ENCODE measurements around the gene C17orf50. TPM values are rescaled to one million over a fixed set of nuclear protein-coding genes. Genes with fewer than 3 reads are reported as not detected.
"Not testable (repeated sequence)": the region's sequence is repeated elsewhere in the genome, so short reads cannot be mapped to it uniquely, and the experiment has no call there.

The C17orf50 gene
- polyA plus RNA-seq, 3 donors: not detected

DNA sequence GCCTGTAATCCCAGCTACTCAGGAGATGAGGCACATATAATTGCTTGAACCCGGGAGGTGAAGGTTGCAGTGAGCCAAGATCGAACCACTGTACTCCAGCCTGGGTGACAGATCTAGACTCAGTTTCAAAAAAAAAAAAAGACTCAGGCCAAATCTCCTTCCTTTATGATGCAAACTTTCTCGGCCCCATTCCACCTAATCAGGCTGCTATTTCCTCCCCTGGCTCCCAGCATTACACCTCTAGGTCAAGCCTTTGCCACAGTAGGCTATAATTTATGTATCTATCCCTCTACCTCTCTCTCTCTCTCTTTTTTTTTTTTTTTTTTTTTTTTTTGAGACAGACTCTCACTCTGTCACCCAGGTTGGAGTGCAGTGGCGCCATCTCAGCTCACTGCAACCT, 9.1 kb upstream of the C17orf50 start:
- DNase-seq (ENCODE audit: low read depth in 3 of 3, low spot score in 2 of 3): not testable (repeated sequence)

DNA sequence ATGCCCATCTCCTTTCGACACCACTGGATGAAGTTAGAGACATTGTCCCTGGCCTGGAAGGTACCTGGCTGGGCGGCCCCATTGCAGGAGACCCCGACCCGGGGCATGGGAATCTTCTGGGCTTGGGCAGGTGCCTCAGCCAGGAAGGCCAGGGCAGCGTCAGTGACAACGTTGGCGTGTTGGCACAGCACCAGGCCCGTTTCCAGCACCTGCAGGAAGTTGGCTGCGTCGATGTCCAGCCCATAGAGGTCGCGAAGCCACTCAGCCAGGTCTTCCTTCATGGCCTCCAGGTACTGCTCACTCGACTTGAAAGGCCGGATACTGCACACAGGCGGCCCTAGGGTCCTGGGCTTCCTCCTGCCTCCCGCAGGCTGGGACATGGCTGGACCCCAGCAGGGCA, 8.2 kb upstream of the C17orf50 start:
- DNase-seq (ENCODE audit: low read depth in 3 of 3, low spot score in 2 of 3): no peak

- DNase-seq (ENCODE audit: low read depth in 3 of 3, low spot score in 2 of 3): no peak
Observed at GRCh38 chr17:35752945-35753764, 7.5 kb upstream of the C17orf50 start, which contains the start of gene GAS2L2. Gene GAS2L2 (minus strand): TSS chr17:35753239. CDS start chr17:35752850, 389 bp downstream.

DNA sequence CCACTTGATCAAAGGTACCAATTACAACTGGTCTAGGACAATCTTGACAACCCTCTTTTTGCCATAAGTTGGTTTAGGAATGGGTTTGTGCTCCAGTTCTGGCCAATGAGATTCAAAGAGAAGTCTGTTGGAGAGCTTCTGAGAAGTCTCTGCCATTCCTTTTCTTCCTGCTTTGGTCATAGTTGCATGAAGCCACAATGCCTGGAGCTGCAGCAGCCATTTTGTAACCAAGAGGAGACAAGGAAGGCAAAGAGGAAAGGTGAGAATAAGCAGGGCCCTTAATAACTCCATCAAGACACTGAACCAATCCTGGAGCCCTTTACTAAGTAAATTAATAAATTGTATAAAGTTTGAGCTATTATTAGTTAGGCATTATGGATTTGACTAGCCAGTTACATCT, 3.4 kb upstream of the C17orf50 start:
- DNase-seq (ENCODE audit: low read depth in 3 of 3, low spot score in 2 of 3): no peak

- no peak for DNase-seq (ENCODE audit: low read depth in 3 of 3, low spot score in 2 of 3)
Observed at GRCh38 chr17:35761601-35762000, 914 bp downstream of the C17orf50 start.

- no peak for DNase-seq (ENCODE audit: low read depth in 3 of 3, low spot score in 2 of 3)
Observed at GRCh38 chr17:35763767-35764122, 3.1 kb downstream of the C17orf50 start.

DNA sequence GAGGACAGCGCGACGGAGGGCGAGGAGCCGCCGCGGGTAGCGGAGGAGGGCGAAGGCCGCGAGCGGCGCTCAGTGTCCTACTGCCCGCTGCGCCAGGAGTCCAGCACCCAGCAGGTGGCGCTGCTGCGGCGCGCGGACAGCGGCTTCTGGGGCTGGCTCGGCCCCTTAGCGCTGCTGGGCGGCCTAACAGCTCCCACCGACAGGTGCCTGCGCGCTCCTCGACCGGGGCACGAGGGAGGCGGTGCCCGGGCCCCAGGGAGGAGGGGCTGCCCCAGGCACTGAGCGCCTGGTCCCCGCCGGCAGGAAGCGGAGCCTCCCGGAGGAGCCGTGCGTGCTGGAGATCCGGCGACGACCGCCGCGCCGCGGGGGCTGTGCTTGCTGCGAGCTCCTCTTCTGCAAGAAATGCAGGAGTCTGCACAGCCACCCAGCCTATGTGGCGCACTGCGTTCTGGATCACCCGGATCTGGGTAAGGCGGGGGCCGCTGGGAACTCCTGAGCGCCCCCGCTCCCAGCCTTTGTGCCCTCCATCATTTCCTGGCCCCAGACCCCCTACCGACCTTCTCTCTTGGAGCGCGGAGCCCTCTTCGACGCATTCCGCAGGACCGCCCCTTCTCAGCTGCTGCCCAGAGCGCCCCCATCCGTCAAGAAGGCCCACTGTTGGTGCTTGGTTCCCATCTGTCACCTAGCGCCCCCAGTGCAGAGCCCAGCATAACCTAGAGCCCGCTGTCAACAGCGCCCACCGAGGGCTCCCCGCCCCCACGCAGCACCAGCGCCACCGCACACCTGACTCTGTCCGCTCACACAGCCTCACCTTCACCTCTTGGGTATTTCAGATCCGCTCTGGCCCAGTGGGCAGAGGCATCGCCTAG, 3.7 kb downstream of the C17orf50 start:
- peak; percentile 74 to 85 (median 78) for DNase-seq (ENCODE audit: low read depth in 3 of 3, low spot score in 2 of 3)

GRCh38 chr17:35765086-35765710, 4.5 kb downstream of the C17orf50 start:
- DNase-seq (ENCODE audit: low read depth in 3 of 3, low spot score in 2 of 3): no peak

DNA sequence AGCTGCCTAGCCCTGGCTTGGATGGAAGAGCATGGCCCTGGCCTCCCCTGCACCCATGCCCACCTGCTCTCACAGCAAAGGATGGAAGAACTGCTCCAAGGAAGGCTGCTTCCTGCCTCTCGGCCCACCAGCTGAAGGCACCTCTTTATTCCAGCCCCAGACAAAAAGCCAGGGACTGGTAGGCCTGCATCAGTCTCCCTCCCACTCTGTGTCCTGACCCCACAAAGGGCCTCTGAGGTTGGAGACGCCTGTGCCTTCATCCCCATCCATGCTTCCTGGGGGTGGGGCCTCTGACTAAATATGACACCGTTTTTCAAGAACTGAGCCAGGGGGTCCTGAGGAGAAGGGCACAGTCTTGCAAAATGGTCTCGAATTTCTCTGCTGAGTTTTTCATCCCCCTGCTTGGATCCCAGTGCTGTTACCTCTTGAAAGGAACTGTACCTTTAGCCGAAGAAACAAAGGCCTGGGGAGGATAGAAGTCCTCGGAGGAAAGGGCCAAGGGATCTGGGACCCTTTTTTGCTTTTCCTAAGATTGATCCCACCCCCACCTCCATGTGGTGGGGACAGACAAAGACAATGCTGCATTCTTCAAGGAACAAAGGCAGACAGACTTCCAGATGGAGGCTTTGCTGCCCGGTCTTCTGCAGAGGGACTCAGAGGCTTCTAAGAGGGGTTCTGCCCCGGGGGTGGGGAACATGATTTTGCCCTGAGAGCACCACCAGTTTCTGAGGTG, 5.2 kb downstream of the C17orf50 start:
- DNase-seq (ENCODE audit: low read depth in 3 of 3, low spot score in 2 of 3): no peak

DNA sequence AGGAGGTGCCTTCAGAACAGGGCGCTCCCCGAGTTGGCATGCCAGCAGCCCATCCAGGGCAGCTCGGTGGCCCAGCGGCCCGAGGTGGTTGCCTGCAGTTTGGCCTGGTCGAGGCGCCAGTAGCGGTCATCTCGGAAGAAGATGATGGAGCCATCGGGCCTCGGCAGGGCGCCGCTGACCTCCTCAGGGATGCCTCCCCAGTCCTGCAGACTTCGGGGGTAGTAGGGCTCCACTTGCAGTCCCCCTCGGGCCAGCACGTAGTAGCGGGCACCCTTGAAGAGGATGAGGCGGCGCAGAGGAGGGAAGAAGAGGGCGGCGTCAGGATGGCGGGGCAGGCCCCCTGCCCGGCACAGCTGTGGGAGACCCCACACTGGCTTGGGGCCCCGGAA, 5.8 kb downstream of the C17orf50 start:
- no peak for DNase-seq (ENCODE audit: low read depth in 3 of 3, low spot score in 2 of 3)

- no peak for DNase-seq (ENCODE audit: low read depth in 3 of 3, low spot score in 2 of 3)
Observed at GRCh38 chr17:35766903-35767510, 6.3 kb downstream of the C17orf50 start.

GRCh38 chr17:35768797-35769196, 8.1 kb downstream of the C17orf50 start:
- DNase-seq (ENCODE audit: low read depth in 3 of 3, low spot score in 2 of 3): no peak

DNA sequence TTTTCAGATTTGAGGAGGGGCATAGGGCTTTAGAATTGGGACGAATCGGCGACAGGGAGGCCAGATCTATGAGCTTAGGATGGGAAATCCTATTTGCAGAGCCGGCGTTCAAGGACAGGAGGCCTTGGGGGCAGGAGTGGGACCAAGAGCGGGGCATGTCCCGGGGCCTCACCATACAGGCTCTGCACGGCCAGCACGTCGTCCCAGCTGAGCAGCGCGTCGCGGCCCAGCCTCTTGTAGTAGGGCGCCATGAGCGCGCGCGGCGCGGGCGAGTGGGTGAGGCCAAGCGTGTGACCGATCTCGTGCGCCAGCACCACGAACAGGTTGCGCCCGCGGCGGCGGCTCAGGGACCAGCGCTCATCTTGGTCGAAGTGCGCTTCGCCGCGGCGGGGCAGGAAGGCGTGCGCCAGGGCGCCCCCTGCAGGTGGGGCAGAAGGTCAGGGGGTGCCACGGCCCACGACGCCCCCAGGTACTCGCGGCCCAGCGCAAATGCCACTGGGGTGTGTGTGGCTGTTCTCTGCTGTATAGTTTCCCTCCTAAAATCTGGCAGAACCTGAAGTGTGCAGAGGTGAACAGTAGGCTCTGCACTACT, 9.3 kb downstream of the C17orf50 start:
- no peak for DNase-seq (ENCODE audit: low read depth in 3 of 3, low spot score in 2 of 3)

- DNase-seq (ENCODE audit: low read depth in 3 of 3, low spot score in 2 of 3): no peak
Observed at GRCh38 chr17:35773129-35773528, 12.4 kb downstream of the C17orf50 start.

GRCh38 chr17:35773679-35774425, 13.2 kb downstream of the C17orf50 start:
- DNase-seq (ENCODE audit: low read depth in 3 of 3, low spot score in 2 of 3): no peak

GRCh38 chr17:35774499-35774898, 13.8 kb downstream of the C17orf50 start:
- DNase-seq (ENCODE audit: low read depth in 3 of 3, low spot score in 2 of 3): no peak

GRCh38 chr17:35775039-35775438, 14.4 kb downstream of the C17orf50 start:
- no peak for DNase-seq (ENCODE audit: low read depth in 3 of 3, low spot score in 2 of 3)

DNA sequence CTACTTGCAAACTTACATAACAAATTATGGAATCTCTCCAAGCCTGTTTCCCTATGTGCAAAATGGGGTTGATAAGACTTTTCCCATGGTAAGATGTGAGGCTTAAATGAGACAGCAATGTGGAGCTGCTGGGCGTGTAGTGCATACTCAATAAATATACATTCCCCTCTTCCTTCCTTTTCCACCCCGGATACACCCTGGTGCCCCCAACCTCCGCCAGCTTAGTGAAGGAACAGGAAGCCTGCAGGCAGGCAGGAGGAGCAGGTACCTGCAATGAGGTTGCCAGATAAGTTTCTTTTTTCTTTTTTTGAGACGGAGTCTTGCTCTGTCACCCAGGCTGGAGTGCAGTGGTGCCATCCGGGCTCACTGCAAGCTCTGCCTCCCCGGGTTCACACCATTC, 14.9 kb downstream of the C17orf50 start:
- no peak for DNase-seq (ENCODE audit: low read depth in 3 of 3, low spot score in 2 of 3)

DNA sequence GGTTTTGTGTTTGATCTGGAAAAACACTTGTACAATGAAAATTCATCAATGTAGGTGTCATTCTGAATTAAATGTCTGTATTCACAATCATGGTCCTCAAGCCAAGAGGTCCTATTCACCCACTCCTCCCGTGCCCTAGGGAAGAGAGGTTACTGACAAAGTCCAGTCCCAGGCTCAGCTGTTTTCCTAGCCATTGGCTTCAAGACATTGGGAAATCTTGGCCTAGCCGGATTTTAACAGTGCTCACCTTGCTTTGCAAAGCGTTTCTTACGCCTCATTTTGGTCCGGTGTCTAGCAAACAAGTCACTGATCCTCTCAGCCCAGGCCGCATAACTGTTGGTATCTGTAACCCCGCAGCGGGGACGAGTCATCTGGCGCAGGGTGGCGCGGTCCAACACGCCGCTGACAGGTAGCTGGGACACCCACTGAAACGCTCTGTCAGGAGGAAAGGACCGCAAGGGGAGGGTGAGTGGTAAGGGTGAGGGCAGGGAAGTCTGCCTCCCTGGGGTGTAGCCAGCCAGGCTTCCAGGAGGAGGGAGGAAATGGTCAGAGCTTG, 18.0 kb downstream of the C17orf50 start:
- no peak for DNase-seq (ENCODE audit: low read depth in 3 of 3, low spot score in 2 of 3)

Measured in right renal cortex interstitium (tissue), 3 donors.